Tibial nerve (tissue), 4 donors: Measurements from ENCODE around the gene PHC3.

Source experiments
- CTCF ChIP-seq, 5 experiments: fragments of 200-600 bp in 3 of 5; fragments of 450-650 bp in 2 of 5; sonication (generic) in 3 of 5; IDR thresholded peaks; one replicate each; pipeline ENCODE4 v1.5.1; 2016 to 2019; ENCODE audit warnings: antibody characterized with exemption in 5 of 5, mild to moderate bottlenecking in 3 of 5, moderate library complexity in 2 of 5
- EP300 ChIP-seq, 2 donors: sonication (generic); formaldehyde crosslinking; IDR thresholded peaks; one replicate each; pipeline ENCODE4 v1.6.1; 2017; ENCODE audit warnings: antibody characterized with exemption in 2 of 2, mild to moderate bottlenecking in 1 of 2

- TF ChIP-seq EP300 (IDR thresholded peaks at IDR 0.05) = no peak
- TF ChIP-seq CTCF (IDR thresholded peaks at IDR 0.05) = no peak
Measured at GRCh38 chr3:170203457-170203856, 21.9 kb upstream of the PHC3 start.
